Keratinocyte (primary cell): ENCODE data around the gene KCNAB2. TPM values are rescaled to one million over a fixed set of nuclear protein-coding genes. Genes with fewer than 3 reads are reported as not detected.

Experiments used
- DNase-seq: peaks from one replicate; pipeline ENCODE4 v3.0.0-alpha.2; 2011; ENCODE audit warnings: low read depth, missing footprints, low spot score
- FAIRE-seq: peaks from 2 replicates; lab custom pipeline; 2011; peaks lifted over from hg19 to GRCh38; lab: Jason Lieb, UNC
- H2AFZ ChIP-seq: 2 replicates; pipeline ENCODE4 v1.6.0; 2012; ENCODE audit warnings: low read length, control low read depth, inconsistent platforms; ENCODE audit not compliant: control insufficient read depth
- H3K27ac ChIP-seq: 2 replicates; pipeline ENCODE4 v1.5.1; 2011; ENCODE audit warnings: low read length; ENCODE audit not compliant: control insufficient read depth, insufficient read depth
- H3K27me3 ChIP-seq: 3 replicates; pipeline ENCODE4 v1.6.0; 2011; ENCODE audit warnings: low read length; ENCODE audit not compliant: control insufficient read depth, insufficient read depth; ENCODE audit errors: extremely low read depth
- H3K36me3 ChIP-seq, 2 experiments: 2 replicates in 1 of 2; 3 replicates in 1 of 2; pipeline ENCODE4 v1.5.1; 2011; ENCODE audit warnings: low read length in 2 of 2, mild to moderate bottlenecking in 1 of 2; ENCODE audit not compliant: control insufficient read depth in 2 of 2, insufficient read depth in 2 of 2; ENCODE audit errors: extremely low read depth in 1 of 2
- H3K4me1 ChIP-seq: 3 replicates; pipeline ENCODE4 v1.5.1; 2011; ENCODE audit warnings: low read length; ENCODE audit not compliant: control insufficient read depth, insufficient read depth; ENCODE audit errors: extremely low read depth
- H3K4me2 ChIP-seq: 3 replicates; pipeline ENCODE4 v1.6.0; 2011; ENCODE audit warnings: low read depth, low read length; ENCODE audit not compliant: control insufficient read depth, insufficient read depth; ENCODE audit errors: extremely low read depth
- H3K4me3 ChIP-seq, 3 experiments: fragments of 200-600 bp in 1 of 3; sonication (generic) in 1 of 3; 2 replicates in 2 of 3; 3 replicates in 1 of 3; pipeline ENCODE4 v1.5.1; 2011 to 2016; ENCODE audit warnings: low read length in 3 of 3, mild to moderate bottlenecking in 3 of 3, control low read depth in 2 of 3, inconsistent platforms in 1 of 3, low read depth in 1 of 3, mixed read lengths in 1 of 3, mixed run types in 1 of 3, moderate library complexity in 1 of 3; ENCODE audit not compliant: control insufficient read depth in 2 of 3, insufficient read depth in 2 of 3; ENCODE audit errors: extremely low read depth in 1 of 3
- H3K79me2 ChIP-seq: 2 replicates; pipeline ENCODE4 v1.6.0; 2012; ENCODE audit warnings: low read length; ENCODE audit not compliant: control insufficient read depth, insufficient read depth
- H3K9ac ChIP-seq: 3 replicates; pipeline ENCODE4 v1.6.0; 2011; ENCODE audit warnings: low read length; ENCODE audit not compliant: control insufficient read depth, insufficient read depth; ENCODE audit errors: extremely low read depth
- H3K9me1 ChIP-seq: 3 replicates; pipeline ENCODE4 v1.6.0; 2011; ENCODE audit warnings: low read length; ENCODE audit not compliant: control insufficient read depth, insufficient read depth; ENCODE audit errors: extremely low read depth
- H3K9me3 ChIP-seq: 2 replicates; pipeline ENCODE4 v1.5.1; 2012; ENCODE audit warnings: low read depth, low read length; ENCODE audit not compliant: control insufficient read depth
- H4K20me1 ChIP-seq: 3 replicates; pipeline ENCODE4 v1.6.0; 2011; ENCODE audit warnings: low read length; ENCODE audit not compliant: control insufficient read depth, insufficient read depth; ENCODE audit errors: extremely low read depth
- EZH2 ChIP-seq: IDR thresholded peaks from one replicate; pipeline ENCODE4 v1.6.1; 2012; ENCODE audit warnings: inconsistent platforms, mild to moderate bottlenecking, low read length, moderate library complexity
- dilution Hi-C: fragments of 300-500 bp; cut with MboI; formaldehyde crosslinking; loops from one replicate; pipeline ENCODE4 v1.7.0; 2020; ENCODE audit warnings: low sequenced_read_pairs; ENCODE audit not compliant: extremely low pct_ligation_motif_present
- polyA plus RNA-seq, 5 experiments: library from polyadenylated mRNA; depleted of rRNA in 3 of 5; stranded (reverse) in 3 of 5; stranded (forward) in 1 of 5; unstranded in 1 of 5; fragments of >200 nt; gene quantifications; 1 replicate in 1 of 5; 2 replicates in 3 of 5; 3 replicates in 1 of 5; pipeline versions ENCODE4 v1.2.1 to v1.2.3, GENCODE V29; 2011 to 2012; ENCODE audit warnings: missing spikeins in 2 of 5, low read depth in 1 of 5, low replicate concordance in 1 of 5
- TF ChIP-seq, protein P1 (sequence below), 3 experiments: IDR thresholded peaks in 1 of 3; conservative IDR thresholded peaks in 1 of 3; optimal IDR thresholded peaks in 1 of 3; 2 replicates in 2 of 3; 3 replicates in 1 of 3; pipeline versions ENCODE3 to v1.5.1; 2011; ENCODE audit warnings: low read length in 3 of 3, mild to moderate bottlenecking in 3 of 3, moderate library complexity in 2 of 3, control low read depth in 1 of 3, inconsistent platforms in 1 of 3; ENCODE audit not compliant: insufficient read depth in 2 of 3; ENCODE audit errors: extremely low read depth in 1 of 3

Gene KCNAB2
- polyA plus RNA-seq, 1 donor (not counting 4 experiments of a cell fraction or from before 2014, with no cell fraction given), result 1.8 TPM

DNA sequence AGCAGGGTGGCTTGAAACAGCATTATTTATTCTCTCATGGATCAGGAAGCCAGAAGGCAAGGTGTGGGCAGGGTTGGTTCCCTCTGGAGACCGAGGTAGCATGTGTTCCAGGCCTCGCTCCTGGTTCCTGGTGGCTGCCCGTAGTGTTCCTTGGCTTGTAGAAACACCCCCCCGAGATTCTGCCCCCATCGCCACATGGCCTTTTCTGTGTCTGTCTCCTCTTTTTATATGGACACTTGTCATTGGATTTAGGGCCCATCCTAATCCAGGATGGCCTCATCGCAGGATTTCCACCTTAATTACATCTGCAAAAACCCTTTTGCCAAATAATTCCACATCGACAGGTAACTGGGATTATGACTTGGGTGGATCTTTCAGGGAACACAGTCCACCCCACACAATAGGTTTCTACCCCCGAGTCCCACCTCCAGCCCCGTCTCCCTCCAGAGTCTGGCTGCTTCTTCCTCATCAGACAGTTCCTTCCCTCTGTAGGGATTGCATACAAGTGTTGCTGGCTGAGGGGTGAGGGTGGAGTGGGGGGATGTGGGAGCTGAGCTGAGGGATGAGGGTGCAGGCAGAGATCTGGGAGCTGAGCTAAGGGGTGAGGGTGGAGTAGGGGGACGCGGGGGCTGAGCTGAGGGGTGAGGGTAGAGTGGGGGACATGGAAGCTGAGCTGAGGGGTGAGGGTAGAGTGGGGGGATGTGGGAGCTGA, 41.1 kb upstream of the KCNAB2 start:
- DNase-seq (no peak), FAIRE-seq (no peak)
- Histone ChIP-seq H3K79me2 (no peaks in the 10 kb centered on the region), H3K9ac (no peak overlapping the region), H4K20me1 (no peaks in the 10 kb centered on the region), H3K4me2 (no peak overlapping the region), H3K36me3 (no peaks in the 10 kb centered on the region), H3K4me3 (no peak overlapping the region), H3K27me3 (peaks cover 5% of the 10 kb centered on the region), H2AFZ (no peak overlapping the region), H3K27ac (no peak overlapping the region), H3K4me1 (no peaks in the 10 kb centered on the region), H3K9me3 (no peaks in the 10 kb centered on the region), H3K9me1 (no peaks in the 10 kb centered on the region)
- dilution Hi-C loops, result no loop called here
- no peak for TF ChIP-seq EZH2
- TF ChIP-seq, protein P1, sequence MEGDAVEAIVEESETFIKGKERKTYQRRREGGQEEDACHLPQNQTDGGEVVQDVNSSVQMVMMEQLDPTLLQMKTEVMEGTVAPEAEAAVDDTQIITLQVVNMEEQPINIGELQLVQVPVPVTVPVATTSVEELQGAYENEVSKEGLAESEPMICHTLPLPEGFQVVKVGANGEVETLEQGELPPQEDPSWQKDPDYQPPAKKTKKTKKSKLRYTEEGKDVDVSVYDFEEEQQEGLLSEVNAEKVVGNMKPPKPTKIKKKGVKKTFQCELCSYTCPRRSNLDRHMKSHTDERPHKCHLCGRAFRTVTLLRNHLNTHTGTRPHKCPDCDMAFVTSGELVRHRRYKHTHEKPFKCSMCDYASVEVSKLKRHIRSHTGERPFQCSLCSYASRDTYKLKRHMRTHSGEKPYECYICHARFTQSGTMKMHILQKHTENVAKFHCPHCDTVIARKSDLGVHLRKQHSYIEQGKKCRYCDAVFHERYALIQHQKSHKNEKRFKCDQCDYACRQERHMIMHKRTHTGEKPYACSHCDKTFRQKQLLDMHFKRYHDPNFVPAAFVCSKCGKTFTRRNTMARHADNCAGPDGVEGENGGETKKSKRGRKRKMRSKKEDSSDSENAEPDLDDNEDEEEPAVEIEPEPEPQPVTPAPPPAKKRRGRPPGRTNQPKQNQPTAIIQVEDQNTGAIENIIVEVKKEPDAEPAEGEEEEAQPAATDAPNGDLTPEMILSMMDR (optimal IDR thresholded peaks at IDR 0.05 in 1 of 3, IDR thresholded peaks at IDR 0.05 in 1 of 3, conservative IDR thresholded peaks at IDR 0.05 in 1 of 3; ENCODE audit: extremely low read depth in 1 of 3, insufficient read depth in 2 of 3, low read length in 3 of 3), result no peak

DNA sequence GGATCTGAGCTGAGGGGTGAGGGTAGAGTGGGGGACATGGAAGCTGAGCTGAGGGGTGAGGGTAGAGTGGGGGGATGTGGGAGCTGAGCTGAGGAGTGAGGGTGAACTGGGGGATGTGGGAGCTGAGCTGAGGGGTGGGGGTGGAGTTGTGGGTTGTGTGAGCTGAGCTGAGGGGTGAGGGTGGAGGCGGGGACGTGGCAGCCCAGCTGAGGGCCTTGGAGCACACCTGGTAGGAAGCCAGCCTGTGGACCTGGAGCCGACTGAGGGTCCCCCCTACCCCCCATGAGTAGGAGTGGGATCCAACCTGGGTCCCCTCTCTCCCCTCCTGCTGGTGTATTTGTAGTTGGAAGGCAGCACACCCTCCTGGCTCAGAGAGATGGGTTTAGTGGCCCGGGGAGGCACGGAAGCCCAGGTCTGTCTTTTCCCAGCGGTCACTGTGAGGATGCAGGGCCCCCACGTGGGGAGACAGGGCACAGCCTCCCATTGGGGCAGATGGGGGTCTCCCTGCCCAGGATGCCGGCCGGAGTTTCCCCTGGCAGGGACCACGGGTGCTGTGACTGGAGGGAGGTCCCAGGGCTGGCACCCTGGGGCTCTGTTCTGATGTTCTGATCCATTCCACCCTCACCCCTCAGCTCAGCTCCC, 40.3 kb upstream of the KCNAB2 start:
- H3K4me1 ChIP-seq, result no peaks in the 10 kb centered on the region
- H2AFZ ChIP-seq, result no peak overlapping the region
- peaks cover 5% of the 10 kb centered on the region for H3K27me3 ChIP-seq
- TF ChIP-seq, protein P1 (optimal IDR thresholded peaks at IDR 0.05 in 1 of 3, IDR thresholded peaks at IDR 0.05 in 1 of 3, conservative IDR thresholded peaks at IDR 0.05 in 1 of 3; ENCODE audit: extremely low read depth in 1 of 3, insufficient read depth in 2 of 3, low read length in 3 of 3), result no peak
- TF ChIP-seq EZH2, result no peak
- H3K9me3 ChIP-seq, result no peaks in the 10 kb centered on the region
- H3K4me3 ChIP-seq, result no peak overlapping the region
- DNase-seq (no peak), FAIRE-seq (no peak)
- no peak overlapping the region for H3K9ac ChIP-seq
- H3K9me1 ChIP-seq, result no peaks in the 10 kb centered on the region
- no peaks in the 10 kb centered on the region for H4K20me1 ChIP-seq
- no peak overlapping the region for H3K4me2 ChIP-seq
- no peaks in the 10 kb centered on the region for H3K79me2 ChIP-seq
- no peak overlapping the region for H3K27ac ChIP-seq
- dilution Hi-C loops, result no loop called here
- H3K36me3 ChIP-seq, result no peaks in the 10 kb centered on the region
